ENCODE measurements around the gene DMRT2.

DNA sequence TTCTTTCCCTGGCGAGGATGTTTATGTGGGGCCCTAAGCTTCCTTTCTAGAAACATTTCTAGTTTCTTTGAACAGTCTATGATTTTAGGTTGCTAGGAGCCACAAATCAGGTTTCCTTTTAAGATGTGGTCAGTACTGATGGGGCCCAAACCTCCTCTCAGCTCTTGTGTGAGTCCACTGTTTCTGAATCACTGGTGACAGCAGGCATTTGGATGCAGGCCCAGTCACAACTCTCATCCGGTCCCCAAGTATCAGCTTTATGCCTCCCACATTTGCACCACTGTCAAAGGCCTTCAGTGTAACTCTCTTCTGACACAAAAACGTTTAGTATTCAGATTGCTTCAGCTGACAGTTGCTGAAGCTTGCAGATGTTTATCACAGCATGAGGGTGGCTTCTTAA, 7.8 kb downstream of the DMRT2 start:
- TF ChIP-seq CTCF (IDR thresholded peaks at IDR 0.05) (no peak), POLR2A (IDR thresholded peaks at IDR 0.05) (no peak)

Data from Peyer's patch (tissue), 4 donors.